HepG2 (cell line): ENCODE results near the gene ARHGAP30. TPM values are rescaled to one million over a fixed set of nuclear protein-coding genes. Genes with fewer than 3 reads are reported as not detected.

Source experiments
- ATAC-seq: fragments of 200-7000 bp; cut with Tn5 transposase; 3 replicates; pipeline ENCODE4 v1.9.1; 2020; ENCODE audit warnings: mild to moderate bottlenecking, moderate library complexity
- BruUV-seq: library from RNA; stranded (reverse); fragments of 400-500 nt; replicated peaks from 2 replicates; lab custom pipeline; 2021; lab: Mats Ljungman, UMichigan
- CTCF ChIA-PET: fragments of 300-600 bp; formaldehyde crosslinking; extraction: SDS; loops from one replicate; lab custom pipeline; 2021; ENCODE audit warnings: low total read pairs, inconsistent platforms, low intra/inter-chr PET ratio; lab: Yijun Ruan, JAX
- POLR2A ChIA-PET: fragments of 350-600 bp; sonication (Branson Sonifier 250); formaldehyde crosslinking; loops from one replicate; lab custom pipeline; 2020; ENCODE audit warnings: antibody characterized with exemption, inconsistent platforms; lab: Yijun Ruan, JAX
- DNase-seq: peaks from one replicate; pipeline ENCODE4 v3.0.0-alpha.2; 2015; ENCODE audit warnings: low spot score
- FAIRE-seq: peaks from 3 replicates; lab custom pipeline; 2011; peaks lifted over from hg19 to GRCh38; lab: Jason Lieb, UNC
- H2AFZ ChIP-seq: one replicate; pipeline ENCODE4 v1.6.1; 2011; ENCODE audit warnings: low read length, inconsistent platforms
- H3K27ac ChIP-seq: fragments of 300-600 bp; 3 replicates; pipeline ENCODE4 v1.8.0; 2011; ENCODE audit warnings: mixed run types, mild to moderate bottlenecking, mixed read lengths, low read length, inconsistent platforms; ENCODE audit not compliant: insufficient read depth; ENCODE audit errors: extremely low read length
- H3K27me3 ChIP-seq, 2 experiments: fragments of 200-600 bp in 1 of 2; 2 replicates in 1 of 2; 3 replicates in 1 of 2; pipeline versions ENCODE4 v1.6.0 to v1.8.0; 2011; ENCODE audit warnings: low read length in 2 of 2, mild to moderate bottlenecking in 2 of 2, moderate library complexity in 2 of 2, inconsistent platforms in 1 of 2; ENCODE audit not compliant: insufficient read depth in 2 of 2, control insufficient read depth in 1 of 2
- H3K36me3 ChIP-seq, 2 experiments: fragments of 200-600 bp in 1 of 2; replicated peaks in 1 of 2; 2 replicates in 1 of 2; 3 replicates in 1 of 2; pipeline versions ENCODE4 v1.5.1 to v1.8.0; 2011; ENCODE audit warnings: low read length in 2 of 2, inconsistent platforms in 1 of 2; ENCODE audit not compliant: insufficient read depth in 2 of 2, control insufficient read depth in 1 of 2
- H3K4me1 ChIP-seq: 2 replicates; pipeline ENCODE4 v1.5.1; 2012; ENCODE audit warnings: low read length, inconsistent platforms; ENCODE audit not compliant: insufficient read depth
- H3K4me2 ChIP-seq: 2 replicates; pipeline ENCODE4 v1.6.0; 2011; ENCODE audit warnings: low read depth, low read length, inconsistent platforms
- H3K4me3 ChIP-seq, 3 experiments: fragments of 200-600 bp in 1 of 3; sonication (generic), shearing (Covaris generic) in 1 of 3; replicated peaks in 1 of 3; 2 replicates each; pipeline ENCODE4 v1.5.1; 2011 to 2016; ENCODE audit warnings: low read length in 3 of 3, inconsistent platforms in 2 of 3, low read depth in 2 of 3, mild to moderate bottlenecking in 2 of 3, control low read depth in 1 of 3, mixed read lengths in 1 of 3; ENCODE audit not compliant: insufficient read depth in 1 of 3
- H3K79me2 ChIP-seq: one replicate; pipeline ENCODE4 v1.6.1; 2011; ENCODE audit warnings: low read length, inconsistent platforms; ENCODE audit not compliant: insufficient read depth
- H3K9ac ChIP-seq: 2 replicates; pipeline ENCODE4 v1.6.0; 2011; ENCODE audit warnings: mild to moderate bottlenecking, low read depth, low read length, inconsistent platforms; ENCODE audit not compliant: insufficient read depth
- H3K9me3 ChIP-seq: 2 replicates; pipeline ENCODE4 v1.5.1; 2012; ENCODE audit warnings: mild to moderate bottlenecking, low read length
- H4K20me1 ChIP-seq: 2 replicates; pipeline ENCODE4 v1.6.0; 2011; ENCODE audit warnings: inconsistent platforms, mild to moderate bottlenecking, low read length, moderate library complexity; ENCODE audit not compliant: insufficient read depth
- ATF7 ChIP-seq, 2 experiments: fragments of 450-650 bp in 1 of 2; sonication (generic) in 1 of 2; formaldehyde crosslinking in 1 of 2; IDR thresholded peaks; 2 replicates each; pipeline versions ENCODE4 v1.4.0 to v1.6.1; 2016 to 2020; ENCODE audit warnings: antibody characterized with exemption in 1 of 2, mild to moderate bottlenecking in 1 of 2, missing genetic modification reagents in 1 of 2
- CEBPB ChIP-seq: IDR thresholded peaks from 2 replicates; pipeline ENCODE4 v1.6.1; 2011; ENCODE audit warnings: low read depth, low read length, improper control_type of control experiment, borderline replicate concordance
- NFYB ChIP-seq: sonication (generic); formaldehyde crosslinking; IDR thresholded peaks from 2 replicates; pipeline ENCODE4 v1.4.0; 2020; ENCODE audit warnings: missing genetic modification reagents
- ZBTB4 ChIP-seq: sonication (generic); formaldehyde crosslinking; IDR thresholded peaks from 2 replicates; pipeline ENCODE4 v1.4.0; 2020; ENCODE audit warnings: missing genetic modification reagents, mild to moderate bottlenecking, borderline replicate concordance
- WGBS: methylation state at CpG from one replicate; pipeline ENCODE4 v1.1.6; 2017; ENCODE audit warnings: low lambda C conversion rate; 5-methylcytosine and 5-hydroxymethylcytosine counted together
- in situ Hi-C: cut with HindIII; loops from 2 replicates; pipeline ENCODE4 v1.10.0; 2017; ENCODE audit warnings: low pct_unique_long_range_greater_than_20kb; ENCODE audit not compliant: extremely low pct_ligation_motif_present
- intact Hi-C: fragments of 100-400 bp; cut with micrococcal nuclease; formaldehyde crosslinking; loops from one replicate; pipeline ENCODE4 v1.10.0; 2022; ENCODE audit not compliant: unreplicated experiment
- polyA plus RNA-seq, 8 experiments: library from polyadenylated mRNA; depleted of rRNA in 3 of 8; stranded (reverse) in 7 of 8; unstranded in 1 of 8; fragments of >200 nt; fragmentation: Illumina TruSeq in 4 of 8; extraction: Trizol in 4 of 8; gene quantifications; 2 replicates each; pipeline versions ENCODE4 v1.2.1 to v1.2.3, GENCODE V29; 2011 to 2016; ENCODE audit warnings: low read depth in 4 of 8, missing spikeins in 1 of 8, mixed read lengths in 1 of 8; ENCODE audit not compliant: insufficient read depth in 1 of 8
- total RNA-seq, 5 experiments: library from RNA; depleted of rRNA; stranded (reverse); fragments of >200 nt; fragmentation: Illumina TruSeq; extraction: Trizol; gene quantifications; 2 replicates each; pipeline ENCODE4 v1.2.3, GENCODE V29; 2016; ENCODE audit warnings: low read depth in 1 of 5

Gene ARHGAP30
- total and polyA plus RNA-seq, 2 of the 13 experiments (the other 11 are each of a cell fraction or from before 2014, with no cell fraction given): 0.13 to 0.20 TPM

- H3K9ac ChIP-seq: no peak overlapping the region
- WGBS: 82% methylated on average over 4 of the region's 4 CpGs
- H3K4me2 ChIP-seq: no peak overlapping the region
- H2AFZ ChIP-seq: no peak overlapping the region
- POLR2A ChIA-PET: no interaction called here
- H3K27ac ChIP-seq: no peak overlapping the region
- intact Hi-C loops: no loop called here
- in situ Hi-C loops: no loop called here
- CTCF ChIA-PET: no interaction called here
- no TSS peak for BruUV-seq
- H3K79me2 ChIP-seq: peaks cover 60% of the 10 kb centered on the region
- DNase-seq (peak; percentile 12), ATAC-seq (no peak), FAIRE-seq (no peak)
- H3K36me3 ChIP-seq: peaks cover 0 to 4% of the 10 kb centered on the region in 2 experiments; a peak in 1 of 5 replicates
- H3K27me3 ChIP-seq: no peaks in the 10 kb centered on the region
- H3K4me1 ChIP-seq: peaks cover 25% of the 10 kb centered on the region
- TF ChIP-seq ATF7 (IDR thresholded peaks at IDR 0.05) (peak; percentile 84), ATF7 (CRISPR knock-in tag; IDR thresholded peaks at IDR 0.05) (no peak), NFYB (no peak), CEBPB (peak; percentile 7; the same call in 1 of the 2 replicates), ZBTB4 (no peak)
- no peaks in the 10 kb centered on the region for H4K20me1 ChIP-seq
- no peaks in the 10 kb centered on the region for H3K9me3 ChIP-seq
- no peak overlapping the region for H3K4me3 ChIP-seq
Observed at GRCh38 chr1:161008869-161009510, 60.7 kb downstream of the ARHGAP30 start.
